Activated naive CD4-positive, alpha-beta T cell treated with anti-CD3 and anti-CD28 coated beads, Interleukin-2, amount 50 U/mL, for 24 hours (primary cell): ENCODE measurements around the gene PSME4.
"Not testable (repeated sequence)": the region's sequence is repeated elsewhere in the genome, so short reads cannot be mapped to it uniquely, and the experiment has no call there.

ENCODE experiments used
- H3K27ac Mint-ChIP-seq: one replicate; pipeline ENCODE4 v1.8.0; 2021; ENCODE audit warnings: mild to moderate bottlenecking, mixed read lengths
- H3K27me3 Mint-ChIP-seq: one replicate; pipeline ENCODE4 v1.8.0; 2021; ENCODE audit warnings: mixed read lengths
- H3K36me3 Mint-ChIP-seq: one replicate; pipeline ENCODE4 v1.8.0; 2021; ENCODE audit warnings: mixed read lengths
- H3K4me1 Mint-ChIP-seq: one replicate; pipeline ENCODE4 v1.8.0; 2021; ENCODE audit warnings: mixed read lengths
- H3K4me3 Mint-ChIP-seq: one replicate; pipeline ENCODE4 v1.8.0; 2021; ENCODE audit warnings: mild to moderate bottlenecking, mixed read lengths
- H3K9me3 Mint-ChIP-seq: one replicate; pipeline ENCODE4 v1.8.0; 2021; ENCODE audit warnings: mixed read lengths

PSME4 gene

GRCh38 chr2:53874401-53874950 lies 96.3 kb downstream of the PSME4 start:
- H3K36me3 Mint-ChIP-seq: peaks cover 14% of the 10 kb centered on the region
- H3K4me1 Mint-ChIP-seq: no peaks in the 10 kb centered on the region

GRCh38 chr2:53867773-53868172 lies 103.0 kb downstream of the PSME4 start:
- no peak overlapping the region for H3K27ac Mint-ChIP-seq
- no peak overlapping the region for H3K4me3 Mint-ChIP-seq
- H3K36me3 Mint-ChIP-seq: peaks cover 14% of the 10 kb centered on the region
- no peaks in the 10 kb centered on the region for H3K9me3 Mint-ChIP-seq
- H3K4me1 Mint-ChIP-seq: peaks cover 2% of the 10 kb centered on the region
- no peaks in the 10 kb centered on the region for H3K27me3 Mint-ChIP-seq

More at GRCh38 chr2:53874401-53874950, 96.3 kb downstream of the PSME4 start:
- no peak overlapping the region for H3K27ac Mint-ChIP-seq
- H3K27me3 Mint-ChIP-seq: no peaks in the 10 kb centered on the region
- H3K4me3 Mint-ChIP-seq: no peak overlapping the region
- H3K9me3 Mint-ChIP-seq: no peaks in the 10 kb centered on the region

GRCh38 chr2:53867169-53867568 lies 103.6 kb downstream of the PSME4 start:
- H3K36me3 Mint-ChIP-seq: peaks cover 14% of the 10 kb centered on the region
- no peak overlapping the region for H3K4me3 Mint-ChIP-seq
- H3K9me3 Mint-ChIP-seq: no peaks in the 10 kb centered on the region
- no peaks in the 10 kb centered on the region for H3K27me3 Mint-ChIP-seq
- peaks cover 6% of the 10 kb centered on the region for H3K4me1 Mint-ChIP-seq
- no peak overlapping the region for H3K27ac Mint-ChIP-seq

- Mint-ChIP-seq H3K27ac (peak overlapping the region; percentile 30), H3K36me3 (peaks cover 14% of the 10 kb centered on the region), H3K27me3 (no peaks in the 10 kb centered on the region), H3K4me3 (no peak overlapping the region), H3K4me1 (peaks cover 17% of the 10 kb centered on the region), H3K9me3 (no peaks in the 10 kb centered on the region)
Observed at GRCh38 chr2:53865962-53866361, 104.8 kb downstream of the PSME4 start.

GRCh38 chr2:53865264-53865663 lies 105.5 kb downstream of the PSME4 start:
- H3K4me3 Mint-ChIP-seq: no peak overlapping the region
- H3K36me3 Mint-ChIP-seq: peaks cover 19% of the 10 kb centered on the region
- no peaks in the 10 kb centered on the region for H3K9me3 Mint-ChIP-seq
- H3K4me1 Mint-ChIP-seq: peaks cover 17% of the 10 kb centered on the region
- H3K27me3 Mint-ChIP-seq: no peaks in the 10 kb centered on the region
- no peak overlapping the region for H3K27ac Mint-ChIP-seq

GRCh38 chr2:53863538-53864227 lies 107.1 kb downstream of the PSME4 start:
- no peaks in the 10 kb centered on the region for H3K27me3 Mint-ChIP-seq
- peaks cover 17% of the 10 kb centered on the region for H3K4me1 Mint-ChIP-seq
- H3K4me3 Mint-ChIP-seq: no peak overlapping the region
- H3K27ac Mint-ChIP-seq: no peak overlapping the region
- no peaks in the 10 kb centered on the region for H3K9me3 Mint-ChIP-seq
- H3K36me3 Mint-ChIP-seq: peaks cover 21% of the 10 kb centered on the region

GRCh38 chr2:53861824-53862223 lies 109.0 kb downstream of the PSME4 start:
- Mint-ChIP-seq H3K27me3 (no peaks in the 10 kb centered on the region), H3K36me3 (peaks cover 19% of the 10 kb centered on the region), H3K4me1 (peaks cover 17% of the 10 kb centered on the region), H3K4me3 (no peak overlapping the region), H3K27ac (peak overlapping the region; percentile 3), H3K9me3 (no peaks in the 10 kb centered on the region)

- Mint-ChIP-seq H3K36me3 (peaks cover 11% of the 10 kb centered on the region), H3K27me3 (no peaks in the 10 kb centered on the region), H3K4me3 (no peak within 1 kb of the TSS), H3K4me1 (peaks cover 17% of the 10 kb centered on the region), H3K9me3 (no peaks in the 10 kb centered on the region), H3K27ac (peak within 1 kb of the TSS; percentile 30)
Observed at GRCh38 chr2:53859206-53860181, 111.3 kb downstream of the PSME4 start, which contains the start of gene GPR75. TSS of gene GPR75 (minus strand) at chr2:53859967. CDS start at chr2:53854756, 5,211 bp downstream.

GRCh38 chr2:53856272-53856671 lies 114.5 kb downstream of the PSME4 start:
- Mint-ChIP-seq H3K9me3 (no peaks in the 10 kb centered on the region), H3K4me1 (peaks cover 2% of the 10 kb centered on the region), H3K27ac (no peak overlapping the region), H3K27me3 (no peaks in the 10 kb centered on the region), H3K4me3 (no peak overlapping the region), H3K36me3 (peaks cover 19% of the 10 kb centered on the region)

GRCh38 chr2:53854678-53855077 lies 116.1 kb downstream of the PSME4 start:
- Mint-ChIP-seq H3K36me3 (peaks cover 15% of the 10 kb centered on the region), H3K27me3 (no peaks in the 10 kb centered on the region), H3K9me3 (no peaks in the 10 kb centered on the region), H3K27ac (no peak overlapping the region), H3K4me3 (no peak overlapping the region), H3K4me1 (no peaks in the 10 kb centered on the region)

- no peaks in the 10 kb centered on the region for H3K9me3 Mint-ChIP-seq
- H3K36me3 Mint-ChIP-seq: peaks cover 9% of the 10 kb centered on the region
- H3K4me1 Mint-ChIP-seq: no peaks in the 10 kb centered on the region
- no peak overlapping the region for H3K27ac Mint-ChIP-seq
- no peaks in the 10 kb centered on the region for H3K27me3 Mint-ChIP-seq
- no peak overlapping the region for H3K4me3 Mint-ChIP-seq
Observed at GRCh38 chr2:53852532-53852931, 118.3 kb downstream of the PSME4 start.

GRCh38 chr2:53851052-53851757 lies 119.6 kb downstream of the PSME4 start:
- H3K4me3 Mint-ChIP-seq, H3K36me3 Mint-ChIP-seq, H3K27ac Mint-ChIP-seq, H3K4me1 Mint-ChIP-seq, H3K27me3 Mint-ChIP-seq, H3K9me3 Mint-ChIP-seq: not testable (repeated sequence)

GRCh38 chr2:53848062-53848461 lies 122.7 kb downstream of the PSME4 start:
- H3K4me3 Mint-ChIP-seq: no peak overlapping the region
- no peak overlapping the region for H3K27ac Mint-ChIP-seq
- no peaks in the 10 kb centered on the region for H3K9me3 Mint-ChIP-seq
- peaks cover 7% of the 10 kb centered on the region for H3K4me1 Mint-ChIP-seq
- H3K27me3 Mint-ChIP-seq: no peaks in the 10 kb centered on the region
- H3K36me3 Mint-ChIP-seq: peaks cover 1% of the 10 kb centered on the region

- H3K27me3 Mint-ChIP-seq: no peaks in the 10 kb centered on the region
- no peaks in the 10 kb centered on the region for H3K9me3 Mint-ChIP-seq
- no peak overlapping the region for H3K27ac Mint-ChIP-seq
- no peak overlapping the region for H3K4me3 Mint-ChIP-seq
- peaks cover 7% of the 10 kb centered on the region for H3K4me1 Mint-ChIP-seq
- no peaks in the 10 kb centered on the region for H3K36me3 Mint-ChIP-seq
Observed at GRCh38 chr2:53843595-53843994, 127.2 kb downstream of the PSME4 start.

GRCh38 chr2:53842891-53843290 lies 127.9 kb downstream of the PSME4 start:
- H3K36me3 Mint-ChIP-seq: no peaks in the 10 kb centered on the region

More at GRCh38 chr2:53842891-53843290, 127.9 kb downstream of the PSME4 start:
- Mint-ChIP-seq H3K27ac (no peak overlapping the region), H3K9me3 (no peaks in the 10 kb centered on the region), H3K27me3 (no peaks in the 10 kb centered on the region), H3K4me1 (peaks cover 7% of the 10 kb centered on the region), H3K4me3 (no peak overlapping the region)
